Adipocyte (in vitro differentiated cells): ENCODE measurements around the gene MRPL1.

Source experiments
- DNase-seq: peaks from one replicate; pipeline ENCODE4 v3.0.0-alpha.2; 2015; ENCODE audit warnings: low read depth
- H3K27me3 ChIP-seq: replicated peaks from 2 replicates; pipeline ENCODE4 v1.7.0; 2013; ENCODE audit warnings: mild to moderate bottlenecking, low read length, moderate library complexity; ENCODE audit not compliant: control insufficient read depth, insufficient read depth
- H3K36me3 ChIP-seq: 2 replicates; pipeline ENCODE4 v1.7.0; 2013; ENCODE audit warnings: low read length, mild to moderate bottlenecking, moderate library complexity; ENCODE audit not compliant: control insufficient read depth, insufficient read depth, severe bottlenecking
- H3K4me1 ChIP-seq: 2 replicates; pipeline ENCODE4 v1.7.0; 2013; ENCODE audit warnings: mild to moderate bottlenecking, low read length, moderate library complexity; ENCODE audit not compliant: control insufficient read depth, insufficient read depth
- H3K4me3 ChIP-seq: 2 replicates; pipeline ENCODE4 v1.7.0; 2013; ENCODE audit warnings: mild to moderate bottlenecking, low read length, moderate library complexity
- H3K9ac ChIP-seq: 2 replicates; pipeline ENCODE4 v1.7.0; 2013; ENCODE audit warnings: mild to moderate bottlenecking, low read length, moderate library complexity
- H3K9me3 ChIP-seq: 2 replicates; pipeline ENCODE4 v1.7.0; 2013; ENCODE audit warnings: mild to moderate bottlenecking, low read length, moderate library complexity; ENCODE audit not compliant: control insufficient read depth

MRPL1 gene

DNA sequence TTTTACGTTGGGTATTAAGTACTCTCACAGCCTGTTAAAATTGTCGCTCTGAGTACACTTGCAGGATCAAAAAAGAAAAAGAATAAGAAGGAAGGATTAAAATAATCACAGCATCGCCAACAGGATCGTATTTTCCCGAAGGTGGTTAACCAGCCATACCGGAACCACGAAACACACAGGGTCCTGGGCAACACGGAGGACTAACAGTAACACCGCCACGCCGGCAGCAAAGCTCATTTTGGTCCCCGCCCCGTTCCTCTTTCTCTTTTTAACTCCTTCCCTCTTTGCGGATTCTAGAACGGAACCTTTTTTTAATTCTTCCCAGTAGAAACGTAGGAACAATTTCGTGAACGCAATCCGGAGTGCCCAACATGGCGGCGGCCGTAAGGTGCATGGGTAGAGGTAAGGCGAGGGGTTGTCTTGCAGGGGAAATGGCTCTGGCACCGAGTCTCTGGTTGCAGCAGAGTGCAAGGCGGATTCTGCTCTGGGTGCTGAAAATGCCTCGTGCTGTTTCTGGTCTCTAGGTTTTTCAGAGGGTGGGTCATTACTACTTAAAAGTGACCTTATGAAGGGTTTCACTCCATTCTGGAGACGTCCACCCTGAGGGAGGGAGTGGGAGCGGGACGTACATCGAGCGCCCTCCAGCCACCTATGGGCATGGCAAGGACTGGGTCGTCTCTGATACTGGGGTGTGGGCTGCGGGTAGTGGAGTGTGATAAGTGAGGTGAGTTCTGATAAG lies at the start of gene MRPL1:
Gene MRPL1 (plus strand): TSS at position 353 of the 739 bp plus-strand sequence. CDS start 19 bp downstream, at position 372.
- H3K27me3 ChIP-seq, result no peaks in the 10 kb centered on the region
- peak; percentile 97 for DNase-seq
- H3K4me1 ChIP-seq, result peaks cover 11% of the 10 kb centered on the region
- peak within 1 kb of the TSS; percentile 98 for H3K4me3 ChIP-seq
- H3K9me3 ChIP-seq, result no peaks in the 10 kb centered on the region
- no peaks in the 10 kb centered on the region for H3K36me3 ChIP-seq
- H3K9ac ChIP-seq, result peak within 1 kb of the TSS; percentile 96

DNA sequence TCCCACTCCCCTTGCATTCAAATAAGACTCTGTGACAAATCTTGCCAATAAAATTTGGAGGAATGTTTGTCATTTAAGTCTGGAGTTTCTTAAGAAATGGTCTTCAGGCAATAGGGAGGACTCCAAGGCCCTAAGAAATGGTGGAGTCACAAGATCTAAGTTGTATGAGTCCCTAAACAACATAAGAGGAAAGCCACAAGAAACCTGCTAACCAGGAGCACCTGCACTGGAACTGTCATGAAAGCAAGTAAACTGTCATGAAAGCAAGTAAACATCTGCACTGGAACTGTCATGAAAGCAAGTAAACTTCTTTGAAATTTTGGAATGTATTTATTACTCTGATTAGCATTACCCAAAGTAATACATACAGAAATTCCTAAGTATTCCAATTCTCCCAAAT lies 47.0 kb upstream of the MRPL1 start:
- peaks cover 10% of the 10 kb centered on the region for H3K4me1 ChIP-seq
- H3K9me3 ChIP-seq, result no peaks in the 10 kb centered on the region
- no peak for DNase-seq
- no peaks in the 10 kb centered on the region for H3K36me3 ChIP-seq
- no peaks in the 10 kb centered on the region for H3K27me3 ChIP-seq
- no peak overlapping the region for H3K4me3 ChIP-seq
- no peak overlapping the region for H3K9ac ChIP-seq

DNA sequence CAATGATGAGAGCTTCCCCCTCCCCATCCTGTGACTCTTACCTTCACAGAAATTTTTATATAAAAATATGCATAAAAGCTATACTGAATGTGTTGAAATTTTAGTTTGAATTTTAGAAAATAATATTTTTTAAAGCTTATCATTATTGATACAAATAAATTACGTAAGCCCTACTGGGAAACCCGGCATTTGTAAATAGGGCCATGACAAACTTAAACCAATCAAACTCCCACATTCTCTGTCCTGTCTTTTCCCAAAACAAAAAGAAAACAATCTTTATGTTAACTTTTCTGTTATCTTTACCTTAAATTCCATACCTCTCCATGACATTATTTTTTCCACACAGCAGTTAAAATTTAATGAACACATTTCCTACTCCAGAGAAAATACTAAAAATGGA lies 46.1 kb upstream of the MRPL1 start:
- no peaks in the 10 kb centered on the region for H3K36me3 ChIP-seq
- no peak for DNase-seq
- H3K9me3 ChIP-seq, result no peaks in the 10 kb centered on the region
- H3K9ac ChIP-seq, result no peak overlapping the region
- H3K4me3 ChIP-seq, result no peak overlapping the region
- peaks cover 17% of the 10 kb centered on the region for H3K4me1 ChIP-seq
- H3K27me3 ChIP-seq, result no peaks in the 10 kb centered on the region

DNA sequence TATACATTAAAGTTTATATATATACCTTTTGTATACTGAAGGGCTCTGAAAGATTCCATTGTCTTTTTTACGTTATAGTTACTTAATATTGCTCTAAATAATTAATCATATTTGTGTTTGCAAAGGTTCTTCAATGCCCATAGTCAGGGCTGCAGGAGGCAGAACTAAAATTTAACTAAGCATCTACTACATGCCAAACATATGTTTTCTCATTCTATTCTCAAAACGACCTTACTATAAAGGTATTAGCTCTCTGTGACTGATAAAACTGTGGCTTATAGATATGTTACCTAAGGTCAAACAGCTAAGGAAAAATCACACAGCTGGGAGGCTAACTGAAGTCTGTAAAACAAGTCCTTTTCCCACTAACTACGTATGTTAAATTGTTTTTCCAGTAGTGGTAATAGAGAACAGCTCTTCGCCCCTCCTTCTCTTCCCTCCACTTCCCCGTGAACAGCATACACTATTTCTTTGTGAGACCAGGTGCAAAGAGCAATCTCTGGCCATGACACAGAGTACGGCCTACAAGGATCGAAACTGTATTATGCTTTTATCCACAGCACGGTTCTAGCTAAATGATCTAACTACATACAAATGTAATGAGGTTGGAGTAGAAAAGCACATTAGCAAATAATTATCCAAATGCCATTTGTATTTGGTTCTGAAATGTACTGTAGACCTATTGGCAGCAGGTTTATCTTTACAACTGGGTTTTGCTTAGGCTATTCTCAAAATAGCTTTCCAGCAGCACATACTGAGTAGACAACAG lies 45.1 kb upstream of the MRPL1 start:
- DNase-seq, result no peak
- Histone ChIP-seq H3K27me3 (no peaks in the 10 kb centered on the region), H3K4me1 (peaks cover 21% of the 10 kb centered on the region), H3K4me3 (peak overlapping the region; percentile 90), H3K9ac (peak overlapping the region; percentile 91), H3K36me3 (no peaks in the 10 kb centered on the region), H3K9me3 (no peaks in the 10 kb centered on the region)

DNA sequence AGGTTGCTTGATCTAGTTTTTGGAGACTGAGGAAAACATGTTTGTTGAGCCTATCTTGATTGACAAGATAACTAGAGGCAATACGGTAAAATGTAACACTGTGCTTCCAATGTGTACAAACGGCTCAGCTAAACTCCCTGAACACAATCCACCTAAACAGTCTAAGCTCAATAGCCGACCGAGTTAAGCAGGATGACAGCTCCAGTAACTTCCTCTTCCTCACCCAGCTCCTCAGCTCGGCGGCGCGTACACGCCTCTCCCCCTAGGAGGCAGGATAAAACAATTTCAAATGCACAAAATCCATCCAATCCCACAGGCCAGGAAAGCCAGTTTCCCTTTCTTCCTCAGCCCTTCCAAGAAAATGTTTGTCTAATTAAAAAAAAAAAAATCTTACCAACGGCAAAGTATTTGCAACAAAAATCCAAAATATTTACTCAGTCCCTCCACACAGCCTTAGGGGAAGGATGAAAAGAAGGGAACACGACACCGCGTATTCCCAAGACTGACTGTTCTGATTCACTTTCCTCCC lies 44.5 kb upstream of the MRPL1 start:
- H3K4me3 ChIP-seq, result peak overlapping the region; percentile 90
- H3K27me3 ChIP-seq, result no peaks in the 10 kb centered on the region
- H3K4me1 ChIP-seq, result peaks cover 21% of the 10 kb centered on the region
- peak; percentile 90 for DNase-seq
- H3K36me3 ChIP-seq, result no peaks in the 10 kb centered on the region
- H3K9me3 ChIP-seq, result no peaks in the 10 kb centered on the region
- H3K9ac ChIP-seq, result peak overlapping the region; percentile 91

DNA sequence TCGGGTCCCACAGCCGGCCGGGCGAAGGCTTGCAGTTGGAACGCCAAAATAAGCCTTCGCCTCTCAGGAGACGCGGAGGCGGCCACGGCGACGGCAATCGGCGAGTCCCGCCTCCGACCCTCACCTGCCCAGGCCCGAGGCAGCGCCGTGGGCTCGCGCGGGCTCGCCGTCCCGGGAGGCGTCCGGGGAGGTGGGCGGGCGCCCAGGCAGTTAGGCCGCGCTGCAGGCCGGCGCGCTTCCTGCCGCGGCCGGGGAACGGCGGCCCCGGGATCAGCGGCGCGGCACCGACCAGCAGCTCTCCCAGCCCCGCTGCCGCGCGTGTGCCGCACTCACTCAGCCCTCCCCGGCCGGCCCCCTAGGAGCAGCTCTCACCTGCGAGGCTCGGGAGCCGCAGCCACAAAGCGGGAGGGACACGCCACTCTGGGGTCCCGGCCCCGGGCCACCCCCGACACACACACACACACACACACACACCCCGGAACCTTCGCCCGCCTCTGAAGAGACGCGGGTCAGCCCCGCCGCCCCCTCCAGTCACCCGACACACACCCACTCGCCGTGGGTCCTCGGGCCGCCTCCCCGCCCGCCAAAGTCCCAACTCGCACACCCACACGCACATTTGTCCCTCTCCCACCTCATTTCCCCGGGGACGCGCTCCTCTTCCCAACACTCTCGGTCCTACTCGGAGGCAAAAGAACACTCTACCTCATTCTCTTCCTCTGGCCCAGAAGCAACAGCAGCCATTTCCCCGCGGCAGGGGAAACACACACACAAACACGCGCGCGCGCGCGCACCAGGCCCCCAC lies 43.8 kb upstream of the MRPL1 start, which contains the start of gene CNOT6L:
Gene CNOT6L (minus strand): TSS at position 767 of the 802 bp plus-strand sequence. CDS start 60 bp downstream, at position 707.
- Histone ChIP-seq H3K4me1 (peaks cover 21% of the 10 kb centered on the region), H3K9me3 (no peaks in the 10 kb centered on the region), H3K9ac (peak within 1 kb of the TSS; percentile 94), H3K27me3 (no peaks in the 10 kb centered on the region), H3K4me3 (peak within 1 kb of the TSS; percentile 96), H3K36me3 (no peaks in the 10 kb centered on the region)
- peak; percentile 93 for DNase-seq

DNA sequence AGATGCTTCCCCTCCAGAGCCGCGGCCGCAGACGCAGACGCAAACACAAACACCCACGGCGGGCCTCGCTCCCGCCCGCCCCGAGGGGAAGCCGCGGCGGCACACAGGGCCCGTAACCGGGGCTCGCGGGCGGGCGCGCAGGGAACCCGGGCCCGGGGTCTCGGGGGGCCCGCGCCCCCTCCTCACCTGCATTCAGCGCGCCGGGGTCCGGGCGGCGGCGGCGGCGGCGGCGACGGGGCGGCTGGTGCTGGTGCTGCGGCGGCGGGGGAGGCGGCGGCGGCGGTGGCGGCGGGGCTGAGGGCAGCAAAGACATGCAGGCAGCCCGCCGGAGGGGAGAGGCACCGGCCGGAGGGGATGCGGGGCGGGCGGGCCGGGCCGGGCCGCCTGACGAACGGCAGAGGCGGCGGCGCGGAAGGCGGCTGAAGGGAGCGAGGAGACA lies 43.2 kb upstream of the MRPL1 start:
- peak overlapping the region; percentile 94 for H3K9ac ChIP-seq
- no peaks in the 10 kb centered on the region for H3K27me3 ChIP-seq
- H3K36me3 ChIP-seq, result no peaks in the 10 kb centered on the region
- peak; percentile 85 for DNase-seq
- peak overlapping the region; percentile 96 for H3K4me3 ChIP-seq
- peaks cover 18% of the 10 kb centered on the region for H3K4me1 ChIP-seq
- no peaks in the 10 kb centered on the region for H3K9me3 ChIP-seq

DNA sequence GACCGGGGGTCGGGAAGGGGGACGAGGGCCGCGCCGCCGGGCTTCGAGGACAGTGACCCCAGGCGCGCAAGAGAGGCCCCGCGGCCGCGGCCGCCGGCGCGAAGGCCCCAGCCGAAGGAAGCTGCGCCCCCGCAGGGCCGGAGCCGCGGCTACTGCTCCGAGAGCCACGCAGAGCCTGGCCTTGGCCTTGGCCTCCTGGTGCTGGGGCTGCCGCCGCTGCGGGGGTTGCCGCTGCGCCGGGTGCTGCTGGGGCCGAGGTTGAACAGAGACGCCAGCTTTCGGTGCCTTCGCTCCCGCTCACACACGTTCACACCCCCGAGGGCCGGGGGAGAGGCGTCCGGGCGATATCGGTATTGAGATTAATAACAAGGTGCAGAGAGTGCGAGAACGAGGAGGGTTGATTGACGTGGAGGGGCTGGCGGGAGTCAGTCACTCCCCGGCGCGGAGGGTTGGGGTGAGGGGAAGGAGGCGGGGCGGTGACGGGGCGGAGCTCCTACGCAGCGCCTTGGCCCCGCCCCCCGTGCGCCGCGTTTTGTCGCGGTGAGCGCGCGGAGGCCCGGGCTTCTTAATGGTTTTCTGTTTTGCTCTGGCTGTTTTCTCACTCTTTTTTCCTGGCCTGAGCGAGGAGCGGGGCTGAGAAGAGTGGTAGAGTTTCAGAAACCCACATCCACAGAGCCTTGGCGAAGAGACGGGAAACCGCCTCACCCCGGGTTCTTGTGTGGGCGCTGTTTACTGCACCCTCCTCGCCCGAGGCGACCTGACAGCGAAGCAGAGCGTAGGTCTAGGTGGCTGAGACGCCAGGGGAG lies 42.6 kb upstream of the MRPL1 start:
- H3K27me3 ChIP-seq, result no peaks in the 10 kb centered on the region
- H3K9me3 ChIP-seq, result no peaks in the 10 kb centered on the region
- H3K9ac ChIP-seq, result peak overlapping the region; percentile 94
- DNase-seq, result peak; percentile 98
- no peaks in the 10 kb centered on the region for H3K36me3 ChIP-seq
- peaks cover 18% of the 10 kb centered on the region for H3K4me1 ChIP-seq
- peak overlapping the region; percentile 96 for H3K4me3 ChIP-seq

DNA sequence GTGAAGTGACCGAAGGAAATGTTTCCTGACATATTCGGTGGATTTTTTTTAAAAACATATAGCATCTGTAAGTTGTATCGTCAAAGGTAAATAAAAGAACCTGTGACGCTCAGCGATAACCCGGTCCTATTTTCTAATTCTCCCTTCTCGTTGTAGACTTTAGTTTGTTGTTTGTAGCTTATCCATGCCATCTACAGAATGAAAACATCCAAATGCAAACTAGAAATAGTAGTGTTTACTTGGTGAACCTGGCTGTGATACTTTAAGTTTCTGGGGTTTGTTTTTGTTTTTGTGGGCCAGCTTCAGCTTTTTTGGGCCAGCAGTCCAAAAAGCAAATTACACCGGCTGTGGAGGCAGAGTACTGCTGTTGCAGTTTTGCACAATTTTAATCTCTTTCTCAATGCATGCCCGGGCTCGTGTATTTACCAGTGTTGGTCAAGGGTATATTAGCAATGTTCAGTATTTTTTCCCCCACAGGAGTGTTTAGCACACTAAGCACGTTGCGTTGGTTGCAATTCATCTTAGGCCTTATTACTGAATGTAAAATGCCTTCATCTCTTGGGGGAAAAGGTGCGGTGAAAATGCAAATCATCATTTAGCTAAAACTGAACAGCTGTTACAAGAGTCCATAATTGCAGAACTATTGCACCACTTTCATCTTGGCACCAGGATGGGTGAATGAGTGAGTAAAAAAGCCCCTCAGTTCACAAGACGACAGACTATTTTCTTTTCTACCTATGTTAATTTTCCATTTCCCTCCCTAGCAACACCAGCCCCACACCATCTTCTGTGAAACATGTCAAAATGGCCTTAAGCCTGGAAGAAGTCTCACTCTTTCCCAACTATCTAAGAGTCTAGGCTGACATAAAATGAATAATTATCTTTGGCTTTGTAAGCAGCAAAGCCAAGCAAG lies 41.7 kb upstream of the MRPL1 start:
- peak overlapping the region; percentile 94 for H3K9ac ChIP-seq
- H3K9me3 ChIP-seq, result no peaks in the 10 kb centered on the region
- no peaks in the 10 kb centered on the region for H3K36me3 ChIP-seq
- peaks cover 18% of the 10 kb centered on the region for H3K4me1 ChIP-seq
- peaks cover 3% of the 10 kb centered on the region for H3K27me3 ChIP-seq
- DNase-seq, result peak; percentile 67
- peak overlapping the region; percentile 96 for H3K4me3 ChIP-seq
